Measurements from ENCODE around the gene LRRC26.

- TF ChIP-seq CTCF (IDR thresholded peaks at IDR 0.05), result no peak
- TF ChIP-seq POLR2A (IDR thresholded peaks at IDR 0.05), result no peak
Measured at GRCh38 chr9:137202966-137203365, 33.1 kb upstream of the LRRC26 start.
